Activated naive CD4-positive, alpha-beta T cell treated with anti-CD3 and anti-CD28 coated beads, Interleukin-2, amount 50 U/mL, for 72 hours (primary cell): ENCODE data around the gene TEX13A. TPM values are rescaled to one million over a fixed set of nuclear protein-coding genes. Genes with fewer than 3 reads are reported as not detected.
"Not testable (repeated sequence)": the region's sequence is repeated elsewhere in the genome, so short reads cannot be mapped to it uniquely, and the experiment has no call there.

Source experiments
- ATAC-seq, 2 donors: fragments of 150-1000 bp; cut with Tn5 transposase; 2 replicates each; pipeline ENCODE4 v1.10.0; 2021; ENCODE audit warnings: mild to moderate bottlenecking in 2 of 2, moderate library complexity in 2 of 2
- DNase-seq, 2 donors: peaks; one replicate each; pipeline ENCODE4 v3.0.0; 2021 to 2022; ENCODE audit warnings: low spot score in 2 of 2
- H3K27ac Mint-ChIP-seq, 2 donors: one replicate each; pipeline ENCODE4 v1.8.0; 2022; ENCODE audit warnings: mild to moderate bottlenecking in 2 of 2, mixed read lengths in 2 of 2
- H3K36me3 Mint-ChIP-seq, 2 donors: one replicate each; pipeline ENCODE4 v1.8.0; 2022; ENCODE audit warnings: mixed read lengths in 2 of 2
- H3K9me3 Mint-ChIP-seq, 2 donors: one replicate each; pipeline ENCODE4 v1.8.0; 2022; ENCODE audit warnings: mixed read lengths in 2 of 2
- total RNA-seq, 2 donors: library from RNA; stranded (reverse); gene quantifications; one replicate each; pipeline ENCODE4 v1.2.3, GENCODE V29; 2022

TEX13A gene, protein sequence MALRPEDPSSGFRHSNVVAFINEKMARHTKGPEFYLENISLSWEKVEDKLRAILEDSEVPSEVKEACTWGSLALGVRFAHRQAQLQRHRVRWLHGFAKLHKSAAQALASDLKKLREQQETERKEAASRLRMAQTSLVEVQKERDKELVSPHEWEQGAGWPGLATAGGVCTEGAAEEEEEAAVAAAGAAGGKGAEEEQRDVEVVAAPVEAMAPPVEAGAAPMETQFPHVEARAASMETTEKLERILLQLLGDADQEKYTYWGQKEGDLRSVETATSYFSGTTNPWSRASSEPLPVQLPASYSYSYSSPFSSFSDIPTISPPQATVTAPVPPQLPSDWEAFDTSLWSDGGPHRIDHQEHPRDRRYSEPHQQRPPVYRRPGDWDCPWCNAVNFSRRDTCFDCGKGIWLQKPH
- not detected for total RNA-seq

DNA sequence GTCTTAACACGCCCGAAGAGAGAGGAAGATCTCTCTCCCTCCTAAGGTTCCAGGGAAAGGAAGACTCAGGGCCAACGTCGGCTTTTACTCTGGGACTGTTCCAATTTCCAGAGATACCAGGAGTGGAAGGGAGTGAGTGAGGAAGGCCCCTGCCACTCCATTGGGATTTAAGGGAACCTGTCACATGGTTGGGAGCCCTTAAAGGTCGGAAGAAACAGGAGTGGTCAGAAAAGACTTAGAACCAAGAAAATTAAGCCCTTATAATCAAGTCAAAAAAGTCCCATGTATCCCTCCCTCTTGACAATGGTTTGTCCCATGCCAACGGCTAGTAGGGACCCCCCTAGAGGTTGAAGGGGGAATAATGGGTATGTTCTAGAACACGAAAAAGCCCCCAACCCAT is at the start of gene TEX13A:
Gene TEX13A (minus strand): TSS at position 59 of the 400 bp plus-strand sequence. CDS start 297 bp downstream, outside the sequence.
- Mint-ChIP-seq H3K36me3 (no peaks in the 10 kb centered on the region), H3K9me3 (peaks cover 4 to 8% of the 10 kb centered on the region in 2 donors), H3K27ac (no peak within 1 kb of the TSS)
- DNase-seq (no peak), ATAC-seq (no peak)

DNA sequence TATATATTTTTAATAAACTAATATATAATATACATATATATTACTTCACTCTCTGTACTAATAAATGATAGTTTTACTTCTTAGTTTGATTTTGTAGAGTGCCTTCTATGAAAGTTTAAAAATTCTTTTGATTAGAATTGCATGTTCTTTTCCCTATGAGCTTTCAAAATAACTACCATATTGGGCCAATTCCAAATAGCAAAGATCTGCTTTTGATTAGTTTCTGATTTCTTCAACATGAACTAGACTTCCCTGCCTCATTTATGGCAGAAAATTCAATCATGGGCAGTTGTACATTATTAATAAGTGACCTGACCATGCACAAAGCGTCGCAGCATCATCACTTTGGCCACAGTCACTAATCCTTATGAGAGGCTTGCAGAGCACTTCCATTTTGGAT is 48.9 kb upstream of the TEX13A start:
- ATAC-seq (no peak), DNase-seq (no peak)
- peaks cover 1 to 2% of the 10 kb centered on the region in 2 donors for H3K9me3 Mint-ChIP-seq
- no peaks in the 10 kb centered on the region for H3K36me3 Mint-ChIP-seq
- H3K27ac Mint-ChIP-seq: no peak overlapping the region

DNA sequence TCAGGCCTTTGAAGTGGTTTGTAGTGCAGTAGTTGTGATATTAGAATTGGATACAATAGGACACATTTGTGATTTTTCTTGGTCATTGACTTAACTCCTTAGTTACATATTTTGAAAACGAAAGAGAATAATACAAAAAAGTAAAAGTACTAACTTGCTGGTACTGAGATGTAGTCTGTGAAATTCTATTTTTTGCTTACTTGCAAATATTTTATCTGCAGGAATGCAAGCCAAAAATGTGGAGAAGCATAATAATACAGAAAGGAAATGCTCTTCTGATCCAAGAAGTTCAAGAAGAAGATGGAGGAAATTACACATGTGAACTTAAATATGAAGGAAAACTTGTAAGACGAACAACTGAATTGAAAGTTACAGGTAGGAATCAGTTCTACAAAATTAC is 46.7 kb upstream of the TEX13A start:
- Mint-ChIP-seq H3K36me3 (no peaks in the 10 kb centered on the region), H3K9me3 (no peaks in the 10 kb centered on the region), H3K27ac (no peak overlapping the region)
- ATAC-seq (no peak), DNase-seq (no peak)

DNA sequence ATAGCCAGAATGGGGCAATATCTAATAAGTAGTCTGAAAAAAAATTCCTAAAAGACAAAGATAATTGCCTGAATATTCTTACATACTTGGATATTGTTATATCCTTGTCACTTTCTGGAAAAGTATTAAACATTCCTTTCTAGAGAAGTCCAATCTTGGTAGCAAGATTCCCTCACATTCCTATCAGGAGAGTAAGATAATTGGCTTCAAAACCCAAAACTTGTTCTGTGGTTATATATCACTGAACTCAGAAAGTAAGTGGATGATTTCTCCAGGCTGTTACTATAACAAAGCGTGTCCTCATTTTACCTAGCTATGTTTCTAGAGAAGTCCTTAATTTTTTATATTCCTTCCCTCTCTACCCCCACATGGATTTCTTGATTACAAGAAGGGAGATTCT is 46.0 kb upstream of the TEX13A start:
- Mint-ChIP-seq H3K36me3 (no peaks in the 10 kb centered on the region), H3K27ac (no peak overlapping the region), H3K9me3 (peaks cover 0 to under 1% of the 10 kb centered on the region in 2 donors)
- DNase-seq (no peak), ATAC-seq (no peak)

DNA sequence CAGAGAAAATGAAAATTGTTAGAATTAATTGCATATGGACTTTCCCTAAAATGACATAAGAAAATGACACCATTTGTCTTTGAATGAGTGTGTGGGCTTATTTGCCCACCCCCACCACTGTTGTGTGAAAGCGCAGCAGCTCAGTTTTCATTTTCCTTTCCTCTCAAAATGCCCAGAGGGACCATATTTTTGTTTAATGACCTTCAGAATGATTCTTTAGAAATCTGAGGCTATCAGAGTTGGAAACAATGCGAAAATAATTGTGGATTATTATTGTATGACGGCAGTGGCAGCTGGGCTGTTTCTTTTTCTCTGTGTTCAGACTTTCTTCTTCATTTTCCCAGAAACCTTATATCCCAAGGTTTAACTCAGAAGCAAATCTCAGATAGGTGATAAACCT is 44.6 kb upstream of the TEX13A start:
- no peak for ATAC-seq
- H3K27ac Mint-ChIP-seq: no peak overlapping the region
- DNase-seq: no peak
- no peaks in the 10 kb centered on the region for H3K36me3 Mint-ChIP-seq
- peaks cover 0 to 4% of the 10 kb centered on the region in 2 donors for H3K9me3 Mint-ChIP-seq

DNA sequence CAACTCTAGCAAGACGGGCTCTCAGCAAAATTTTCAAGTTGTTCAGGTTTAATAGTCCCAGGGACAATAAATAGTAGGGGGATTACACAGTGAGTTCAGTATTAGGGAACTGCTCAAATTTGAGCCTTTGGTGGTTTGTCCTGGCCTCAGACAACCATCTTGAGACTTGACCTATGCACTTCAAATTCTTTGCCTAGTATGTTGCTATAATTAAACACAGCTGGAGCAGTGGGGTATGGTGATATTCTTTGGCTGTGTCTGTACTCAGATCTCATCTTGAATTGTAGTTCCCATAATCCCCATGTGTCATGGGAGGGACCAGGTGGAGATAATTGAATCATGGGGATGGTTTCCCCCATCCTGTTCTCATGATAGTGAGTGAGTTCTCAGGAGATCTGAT is 43.3 kb upstream of the TEX13A start:
- Mint-ChIP-seq H3K9me3 (peaks cover under 1 to 7% of the 10 kb centered on the region in 2 donors), H3K36me3 (no peaks in the 10 kb centered on the region), H3K27ac (no peak overlapping the region)
- ATAC-seq (no peak), DNase-seq (no peak)

DNA sequence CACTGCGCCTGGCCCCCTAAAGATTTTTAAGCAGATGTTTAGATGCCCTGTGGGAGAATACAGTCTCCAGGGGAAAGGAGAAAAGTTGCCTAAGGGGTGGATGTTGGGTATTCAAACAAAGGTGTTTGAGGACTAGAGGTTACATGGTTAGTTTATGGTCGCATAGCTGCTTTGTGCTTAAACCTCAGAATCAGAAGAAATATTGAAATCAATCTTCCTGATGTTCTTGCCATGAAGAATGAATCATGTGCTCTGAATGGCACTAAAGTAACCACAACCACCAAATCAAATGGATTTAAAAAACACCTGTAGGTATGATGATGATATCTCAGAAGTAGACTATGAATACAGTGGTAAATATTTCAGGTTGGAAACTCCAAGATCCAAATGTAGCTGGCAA is 42.7 kb upstream of the TEX13A start:
- H3K27ac Mint-ChIP-seq: no peak overlapping the region
- DNase-seq (no peak), ATAC-seq (no peak)
- peaks cover 6 to 12% of the 10 kb centered on the region in 2 donors for H3K9me3 Mint-ChIP-seq
- no peaks in the 10 kb centered on the region for H3K36me3 Mint-ChIP-seq

DNA sequence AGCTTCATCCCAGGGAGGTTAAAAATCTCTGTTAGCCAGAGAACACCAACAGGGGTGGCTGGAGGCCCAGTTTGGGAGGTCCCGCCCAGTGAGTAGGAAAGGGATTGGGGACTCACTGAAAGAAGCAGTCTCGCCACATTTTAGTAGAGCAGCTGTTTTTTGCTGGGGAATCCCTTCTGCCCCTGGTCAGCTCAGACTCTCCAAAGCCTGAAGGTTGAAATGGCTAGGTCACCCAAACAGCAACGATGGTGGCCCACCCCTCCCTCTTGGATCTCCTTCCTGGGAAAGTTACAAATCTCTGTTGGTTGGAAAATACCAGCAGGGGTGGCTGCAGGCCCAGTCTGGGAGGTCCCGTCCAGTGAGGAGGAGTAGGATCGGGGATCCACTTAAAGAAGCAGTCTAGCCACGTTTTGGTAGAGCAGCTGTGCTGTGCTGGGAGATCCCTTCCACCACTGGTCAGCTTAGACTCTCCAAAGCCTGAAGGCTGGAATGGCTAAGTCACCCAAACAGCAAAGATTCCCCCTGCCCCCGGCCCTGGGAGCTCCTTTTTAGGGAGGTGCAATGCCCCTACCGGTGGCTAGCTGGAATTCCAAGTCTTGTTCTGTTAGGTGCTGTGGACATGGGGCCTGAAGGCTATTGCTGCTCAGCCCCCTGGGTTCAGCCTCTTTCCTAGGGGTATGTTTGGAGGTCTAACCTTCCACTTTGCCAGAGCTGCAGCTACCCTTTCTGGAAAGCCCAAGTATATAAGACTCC is 40.0 kb upstream of the TEX13A start:
- Mint-ChIP-seq H3K27ac (no peak overlapping the region), H3K36me3 (no peaks in the 10 kb centered on the region), H3K9me3 (peaks cover 11 to 12% of the 10 kb centered on the region in 2 donors)
- DNase-seq (no peak), ATAC-seq (no peak)

DNA sequence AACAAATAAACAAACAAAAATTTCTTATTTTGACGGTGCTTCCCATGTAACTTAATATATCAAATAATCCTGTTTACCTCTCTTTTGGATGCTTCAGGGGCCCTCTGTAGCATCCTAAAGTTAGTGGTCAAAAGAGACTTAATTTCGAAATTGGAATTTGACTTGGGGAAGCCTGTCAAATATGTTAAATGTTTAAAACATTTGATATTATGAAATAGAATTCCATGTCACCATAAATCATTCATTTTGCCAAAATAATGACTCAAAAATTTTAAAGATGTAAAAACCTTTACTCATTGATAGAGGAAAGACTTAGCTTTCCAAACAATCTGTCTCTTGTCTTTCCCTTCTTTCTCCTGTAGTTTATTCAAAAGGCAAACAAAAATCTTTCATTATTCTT is 20.6 kb upstream of the TEX13A start:
- ATAC-seq (no peak), DNase-seq (no peak)

DNA sequence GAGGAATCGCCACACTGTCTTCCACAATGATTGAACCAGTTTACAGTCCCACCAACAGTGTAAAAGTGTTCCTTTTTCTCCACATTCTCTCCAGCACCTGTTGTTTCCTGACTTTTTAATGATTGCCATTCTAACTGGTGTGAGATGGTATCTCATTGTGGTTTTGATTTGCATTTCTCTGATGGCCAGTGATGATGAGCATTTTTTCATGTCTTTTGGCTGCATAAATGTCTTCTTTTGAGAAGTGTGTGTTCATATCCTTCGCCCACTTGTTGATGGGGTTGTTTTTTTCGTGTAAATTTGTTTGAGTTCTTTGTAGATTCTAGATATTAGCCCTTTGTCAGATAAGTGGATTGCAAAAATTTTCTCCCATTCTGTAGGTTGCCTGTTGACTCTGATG is 16.9 kb upstream of the TEX13A start:
- H3K27ac Mint-ChIP-seq, H3K36me3 Mint-ChIP-seq, H3K9me3 Mint-ChIP-seq, DNase-seq, ATAC-seq: not testable (repeated sequence)

More for the DNA sequence above, 20.6 kb upstream of the TEX13A start:
- Mint-ChIP-seq H3K36me3 (no peaks in the 10 kb centered on the region), H3K9me3 (no peaks in the 10 kb centered on the region), H3K27ac (no peak overlapping the region)

DNA sequence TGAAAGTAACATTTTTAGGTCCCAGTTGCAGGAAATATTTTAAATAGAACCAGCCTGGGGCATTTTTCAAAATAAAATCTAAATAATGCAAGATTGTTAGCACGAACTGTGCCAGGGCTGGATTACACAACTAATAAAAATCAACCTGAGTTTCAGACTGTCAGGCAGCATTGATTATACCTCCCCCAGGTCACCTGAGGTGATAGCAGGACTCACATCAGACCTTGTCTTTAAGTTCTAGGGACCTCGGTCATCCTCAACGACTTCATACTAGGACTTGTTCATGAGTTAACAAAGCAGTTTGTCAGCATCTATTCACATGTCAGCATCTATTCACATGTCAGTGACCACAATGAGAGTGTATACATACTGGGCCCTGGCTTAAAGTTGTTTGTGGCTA is 8.7 kb upstream of the TEX13A start:
- no peak for DNase-seq
- Mint-ChIP-seq H3K9me3 (no peaks in the 10 kb centered on the region), H3K27ac (no peak overlapping the region), H3K36me3 (no peaks in the 10 kb centered on the region)
- ATAC-seq: no peak

DNA sequence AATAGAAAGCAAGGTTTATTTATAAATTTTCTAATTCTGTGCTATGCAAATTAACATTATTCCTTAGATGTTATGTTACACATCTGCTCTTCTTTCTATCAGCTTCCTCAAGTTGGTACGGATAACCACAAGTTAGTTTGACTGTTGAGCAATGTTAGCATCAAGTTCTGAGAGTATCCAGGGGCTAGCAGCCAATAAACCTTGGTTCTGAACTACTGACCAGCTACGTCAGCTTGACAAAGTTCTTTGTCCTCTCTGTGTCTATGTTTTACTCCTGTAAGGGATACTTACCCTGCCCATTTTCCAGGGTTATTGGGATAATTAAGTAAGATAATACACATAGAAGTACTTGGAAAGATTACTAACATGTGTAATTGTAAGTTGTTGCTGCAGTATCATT is 8.1 kb upstream of the TEX13A start:
- Mint-ChIP-seq H3K27ac (no peak overlapping the region), H3K9me3 (no peaks in the 10 kb centered on the region), H3K36me3 (no peaks in the 10 kb centered on the region)
- no peak for ATAC-seq
- DNase-seq: no peak

DNA sequence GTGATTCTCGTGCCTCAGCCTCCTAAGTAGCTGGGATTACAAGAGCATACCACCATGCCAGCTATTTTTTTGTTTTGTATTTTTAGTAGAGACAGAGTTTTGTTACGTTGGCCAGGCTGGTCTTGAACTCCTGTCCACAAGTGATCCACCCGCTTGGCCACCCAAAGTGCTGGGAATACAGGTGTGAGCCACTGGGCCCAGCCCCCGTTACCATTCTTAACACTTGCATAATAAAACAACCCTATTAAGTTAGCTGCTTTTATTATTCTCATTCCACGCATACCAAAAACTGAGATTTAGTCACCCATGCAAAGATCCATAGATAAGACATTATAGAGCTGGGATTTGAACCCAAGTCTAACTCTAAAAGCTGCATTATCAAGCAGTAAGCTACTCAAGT is 6.0 kb upstream of the TEX13A start:
- no peak for DNase-seq
- no peak for ATAC-seq
- Mint-ChIP-seq H3K27ac (no peak overlapping the region), H3K36me3 (no peaks in the 10 kb centered on the region), H3K9me3 (peaks cover 4% of the 10 kb centered on the region in 2 donors)

DNA sequence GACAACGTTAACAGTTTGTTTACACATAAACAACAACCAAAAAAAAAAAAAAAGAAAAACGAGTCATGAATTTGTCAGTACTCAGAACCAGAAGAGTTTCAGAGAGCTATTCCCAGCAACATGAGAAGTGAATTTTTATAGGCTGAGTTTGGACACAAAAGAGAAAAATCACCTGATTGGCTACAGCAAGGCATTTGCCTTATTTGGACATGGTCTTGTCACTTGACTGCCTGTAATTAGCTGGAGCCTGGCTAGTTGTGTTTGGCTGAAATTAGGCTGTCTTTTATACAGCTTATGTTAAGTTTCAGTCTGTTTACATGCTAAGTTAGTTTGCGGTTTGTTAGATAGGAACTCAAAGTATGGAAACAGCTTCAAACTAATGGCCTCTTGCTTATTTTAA is 880 bp upstream of the TEX13A start:
- ATAC-seq: no peak
- Mint-ChIP-seq H3K36me3 (no peaks in the 10 kb centered on the region), H3K27ac (no peak overlapping the region), H3K9me3 (peaks cover 4% of the 10 kb centered on the region in 2 donors)
- DNase-seq: no peak

DNA sequence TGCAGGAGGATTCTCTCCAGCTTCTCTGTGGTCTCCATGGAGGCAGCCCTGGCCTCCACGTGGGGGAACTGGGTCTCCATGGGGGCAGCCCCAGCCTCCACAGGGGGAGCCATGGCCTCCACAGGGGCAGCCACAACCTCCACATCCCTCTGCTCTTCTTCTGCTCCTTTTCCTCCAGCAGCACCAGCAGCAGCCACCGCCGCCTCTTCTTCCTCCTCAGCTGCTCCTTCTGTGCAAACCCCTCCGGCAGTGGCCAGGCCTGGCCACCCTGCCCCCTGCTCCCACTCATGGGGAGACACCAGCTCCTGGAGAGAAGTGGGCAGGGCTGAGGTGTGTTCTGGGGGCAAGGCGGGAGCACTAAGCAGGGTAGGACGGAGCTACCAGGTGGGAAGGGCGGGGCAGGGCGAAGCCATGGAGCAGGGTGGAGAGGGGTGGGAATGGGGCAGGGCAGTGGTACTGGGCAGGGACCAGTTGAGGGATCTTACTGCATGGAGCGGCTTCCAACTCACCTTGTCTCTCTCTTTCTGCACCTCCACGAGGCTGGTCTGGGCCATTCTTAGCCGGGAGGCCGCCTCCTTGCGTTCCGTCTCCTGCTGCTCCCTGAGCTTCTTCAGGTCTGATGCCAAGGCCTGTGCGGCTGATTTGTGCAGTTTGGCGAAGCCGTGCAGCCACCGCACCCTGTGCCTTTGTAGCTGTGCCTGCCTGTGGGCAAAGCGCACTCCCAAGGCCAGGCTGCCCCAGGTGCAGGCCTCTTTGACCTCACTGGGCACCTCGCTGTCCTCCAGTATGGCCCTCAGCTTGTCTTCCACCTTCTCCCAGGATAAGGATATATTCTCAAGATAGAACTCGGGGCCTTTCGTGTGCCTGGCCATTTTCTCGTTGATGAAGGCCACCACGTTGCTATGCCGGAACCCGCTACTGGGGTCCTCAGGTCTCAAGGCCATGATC is 766 bp downstream of the TEX13A start:
- no peak overlapping the region for H3K27ac Mint-ChIP-seq
- H3K36me3 Mint-ChIP-seq: no peaks in the 10 kb centered on the region
- H3K9me3 Mint-ChIP-seq: peaks cover 8 to 11% of the 10 kb centered on the region in 2 donors
- ATAC-seq: no peak
- DNase-seq: no peak

DNA sequence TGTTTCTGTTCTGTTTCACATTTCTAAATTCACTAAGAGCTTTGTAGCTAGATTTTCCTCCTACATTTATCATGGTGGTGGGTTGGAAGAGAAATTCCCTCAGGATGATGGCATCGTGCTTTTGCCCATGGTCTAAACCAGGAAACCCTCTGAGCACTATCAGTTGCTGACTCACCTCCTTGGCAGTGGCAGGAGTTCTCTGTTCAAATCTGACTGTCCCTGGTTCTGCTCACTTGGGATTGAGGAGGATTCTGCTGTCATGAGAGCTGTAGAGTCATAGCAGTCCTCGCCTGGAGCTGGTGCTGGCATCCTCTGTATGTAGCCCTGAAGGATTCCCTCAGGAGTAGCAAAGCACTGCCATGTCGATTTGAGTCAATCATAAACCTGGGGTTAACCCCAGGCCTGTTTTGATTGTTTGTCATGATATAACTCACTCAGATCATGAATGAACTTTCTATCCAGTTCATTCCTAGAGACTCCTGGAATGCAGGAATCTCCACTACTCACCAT is 9.4 kb downstream of the TEX13A start:
- DNase-seq (no peak), ATAC-seq (no peak)
- Mint-ChIP-seq H3K27ac (no peak overlapping the region), H3K36me3 (no peaks in the 10 kb centered on the region), H3K9me3 (peaks cover 6 to 10% of the 10 kb centered on the region in 2 donors)
